ENCODE results near the gene MSI2. TPM values are rescaled to one million over a fixed set of nuclear protein-coding genes. Genes with fewer than 3 reads are reported as not detected.

The MSI2 gene
- polyA plus RNA-seq, 1 experiment = 9.2 TPM

GRCh38 chr17:57606111-57606875, 350.0 kb downstream of the MSI2 start:
- CTCF ChIA-PET = interaction anchor here (0.6 to 2.2 kb wide), 4 partner anchors 8 to 363 kb away, joined by 4 to 12 read pairs (median 7); no protein-coding TSS in a partner anchor
- H3K36me3 ChIP-seq (ENCODE audit: control insufficient read depth, insufficient read depth, low read length) = no peaks in the 10 kb centered on the region; the same call in 1 of the 2 replicates
- no peak for DNase-seq (ENCODE audit: low read depth)
- no peaks in the 10 kb centered on the region for H3K27me3 ChIP-seq (ENCODE audit: control insufficient read depth, insufficient read depth, low read length)
- no peak for TF ChIP-seq CTCF (IDR thresholded peaks at IDR 0.05; ENCODE audit: insufficient read depth, low read depth, low read length)
- no peak overlapping the region for H3K4me3 ChIP-seq (ENCODE audit: low read depth, low read length)
- POLR2A ChIA-PET = no interaction called here

- ChIA-PET CTCF (interaction anchor here (2.2 kb wide), 1 partner anchor 64 kb away, joined by 9 read pairs; no protein-coding TSS in a partner anchor), POLR2A (no interaction called here)
- TF ChIP-seq CTCF (IDR thresholded peaks at IDR 0.05; ENCODE audit: insufficient read depth, low read depth, low read length) = no peak
- Histone ChIP-seq H3K4me3 (ENCODE audit: low read depth, low read length) (no peak overlapping the region), H3K36me3 (ENCODE audit: control insufficient read depth, insufficient read depth, low read length) (no peaks in the 10 kb centered on the region; the same call in 1 of the 2 replicates), H3K27me3 (ENCODE audit: control insufficient read depth, insufficient read depth, low read length) (no peaks in the 10 kb centered on the region)
- no peak for DNase-seq (ENCODE audit: low read depth)
These were observed 351.3 kb downstream of the MSI2 start for GRCh38 chr17:57607553-57608120.

GRCh38 chr17:57608369-57609124, 352.2 kb downstream of the MSI2 start:
- POLR2A ChIA-PET = no interaction called here

GRCh38 chr17:57609125-57609877, 353.0 kb downstream of the MSI2 start:
- no peak overlapping the region for H3K4me3 ChIP-seq (ENCODE audit: low read depth, low read length)
- POLR2A ChIA-PET = no interaction called here
- no peak for TF ChIP-seq CTCF (IDR thresholded peaks at IDR 0.05; ENCODE audit: insufficient read depth, low read depth, low read length)
- DNase-seq (ENCODE audit: low read depth) = no peak
- H3K27me3 ChIP-seq (ENCODE audit: control insufficient read depth, insufficient read depth, low read length) = no peaks in the 10 kb centered on the region
- CTCF ChIA-PET = interaction anchor here (2.0 kb wide), 1 partner anchor 11 kb away, joined by 11 read pairs; no protein-coding TSS in a partner anchor
- H3K36me3 ChIP-seq (ENCODE audit: control insufficient read depth, insufficient read depth, low read length) = no peaks in the 10 kb centered on the region; the same call in 1 of the 2 replicates

More at GRCh38 chr17:57608369-57609124, 352.2 kb downstream of the MSI2 start:
- Histone ChIP-seq H3K27me3 (ENCODE audit: control insufficient read depth, insufficient read depth, low read length) (no peaks in the 10 kb centered on the region), H3K36me3 (ENCODE audit: control insufficient read depth, insufficient read depth, low read length) (no peaks in the 10 kb centered on the region; the same call in 1 of the 2 replicates), H3K4me3 (ENCODE audit: low read depth, low read length) (no peak overlapping the region)
- CTCF ChIA-PET = interaction anchor here (2.0 kb wide), 1 partner anchor 11 kb away, joined by 11 read pairs; no protein-coding TSS in a partner anchor
- TF ChIP-seq CTCF (IDR thresholded peaks at IDR 0.05; ENCODE audit: insufficient read depth, low read depth, low read length) = no peak
- DNase-seq (ENCODE audit: low read depth) = no peak
